ENCODE data around the gene SHROOM2.

SHROOM2 gene

GRCh38 chrX:9919632-9920172 is 133.5 kb downstream of the SHROOM2 start:
- H3K27ac ChIP-seq = no peak overlapping the region
- TF ChIP-seq CTCF (conservative IDR thresholded peaks at IDR 0.05) = no peak

GRCh38 chrX:9921407-9921806 is 135.2 kb downstream of the SHROOM2 start:
- no peak overlapping the region for H3K27ac ChIP-seq
- no peak for TF ChIP-seq CTCF (conservative IDR thresholded peaks at IDR 0.05)

GRCh38 chrX:9923357-9923756 is 137.1 kb downstream of the SHROOM2 start:
- no peak for TF ChIP-seq CTCF (conservative IDR thresholded peaks at IDR 0.05)
- H3K27ac ChIP-seq = no peak overlapping the region

- TF ChIP-seq CTCF (conservative IDR thresholded peaks at IDR 0.05) = no peak
- H3K27ac ChIP-seq = no peak overlapping the region
Observed at GRCh38 chrX:9926002-9926401, 139.8 kb downstream of the SHROOM2 start.

- no peak for TF ChIP-seq CTCF (conservative IDR thresholded peaks at IDR 0.05)
- H3K27ac ChIP-seq = no peak overlapping the region
Observed at GRCh38 chrX:9927698-9928482, 141.7 kb downstream of the SHROOM2 start.

GRCh38 chrX:9935436-9935835 is 149.2 kb downstream of the SHROOM2 start:
- H3K27ac ChIP-seq = no peak overlapping the region
- TF ChIP-seq CTCF (conservative IDR thresholded peaks at IDR 0.05) = no peak

- TF ChIP-seq CTCF (conservative IDR thresholded peaks at IDR 0.05) = no peak
- H3K27ac ChIP-seq = no peak overlapping the region
Observed at GRCh38 chrX:9937761-9938160, 151.5 kb downstream of the SHROOM2 start.
